Activated naive CD4-positive, alpha-beta T cell treated with anti-CD3 and anti-CD28 coated beads for 36 hours (primary cell): ENCODE data around the gene CAMK2A. TPM values are rescaled to one million over a fixed set of nuclear protein-coding genes. Genes with fewer than 3 reads are reported as not detected.

Experiments used
- CTCF ChIA-PET: fragments of 350-600 bp; sonication (Branson Sonifier 250); formaldehyde crosslinking; loops from one replicate; lab custom pipeline; 2021; ENCODE audit warnings: antibody characterized with exemption; lab: Charles Lee
- DNase-seq: peaks from one replicate; pipeline ENCODE4 v3.0.0-alpha.2; 2020
- H3K27ac Mint-ChIP-seq: one replicate; pipeline ENCODE4 v1.8.0; 2021; ENCODE audit warnings: mild to moderate bottlenecking, mixed read lengths
- H3K27me3 Mint-ChIP-seq: one replicate; pipeline ENCODE4 v1.8.0; 2021; ENCODE audit warnings: low read depth, mixed read lengths
- H3K36me3 Mint-ChIP-seq: one replicate; pipeline ENCODE4 v1.8.0; 2021; ENCODE audit warnings: low read depth, mixed read lengths
- H3K4me1 Mint-ChIP-seq: one replicate; pipeline ENCODE4 v1.8.0; 2021; ENCODE audit warnings: low read depth, mixed read lengths
- H3K4me3 Mint-ChIP-seq: one replicate; pipeline ENCODE4 v1.8.0; 2021; ENCODE audit warnings: mild to moderate bottlenecking, moderate library complexity, mixed read lengths
- H3K9me3 Mint-ChIP-seq: one replicate; pipeline ENCODE4 v1.8.0; 2021; ENCODE audit warnings: mixed read lengths
- intact Hi-C: fragments of 100-400 bp; cut with micrococcal nuclease; formaldehyde crosslinking; loops from one replicate; pipeline ENCODE4 v1.15.1; 2023
- total RNA-seq, 2 experiments: library from RNA; stranded (reverse); gene quantifications; one replicate each; pipeline ENCODE4 v1.2.3, GENCODE V29; 2021

CAMK2A gene
- total RNA-seq, 2 experiments from 2014 or later, result not detected

DNA sequence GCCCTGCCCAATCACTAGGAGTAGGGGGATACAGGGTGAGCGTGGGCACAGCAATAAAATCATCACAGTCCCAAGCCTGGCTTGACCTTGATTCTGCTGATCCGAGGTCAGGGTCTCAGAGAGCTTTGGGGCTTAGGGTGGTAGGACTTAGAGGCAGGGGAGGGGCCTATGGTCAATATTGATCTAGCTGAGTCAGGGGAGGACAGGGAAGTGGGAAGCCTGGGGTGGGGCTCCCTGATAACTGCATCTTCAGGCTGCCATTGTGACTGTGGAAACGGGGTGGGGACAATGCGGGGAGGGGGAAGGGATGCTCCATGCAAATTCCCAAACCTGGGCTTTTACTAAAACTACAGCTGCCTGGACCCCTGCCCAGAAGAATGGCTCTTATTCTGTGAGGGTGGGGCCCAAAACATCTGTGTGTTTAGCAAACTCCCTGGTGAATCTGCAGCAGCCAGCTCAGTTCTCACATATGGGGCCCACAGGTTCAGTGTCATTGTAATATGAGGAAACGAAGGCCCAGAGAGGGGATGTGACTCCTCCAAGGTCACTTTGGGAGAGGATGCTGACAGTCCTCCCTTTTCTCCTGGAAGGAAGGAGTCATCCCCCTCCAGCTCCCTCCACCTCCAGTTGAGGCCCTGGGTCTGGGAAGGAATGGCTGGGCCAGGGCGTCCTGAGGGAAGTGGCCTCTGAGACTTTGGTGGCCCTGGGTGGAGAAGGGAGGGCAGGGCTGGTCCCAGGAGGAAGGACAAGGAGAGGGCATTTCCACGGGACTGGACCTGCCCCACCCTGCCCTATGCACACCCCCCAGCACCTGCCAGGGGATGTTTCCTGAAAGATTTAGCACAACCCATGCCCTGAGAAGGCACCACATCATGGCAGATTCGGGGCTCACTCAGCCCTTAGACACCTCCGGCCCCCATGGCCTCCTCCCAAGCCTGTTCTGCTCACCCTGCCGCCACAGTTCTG lies 73.3 kb downstream of the CAMK2A start:
- no peaks in the 10 kb centered on the region for H3K36me3 Mint-ChIP-seq
- intact Hi-C loops, result loop anchor here (5.0 kb wide), 1 partner anchor 221 kb away; no protein-coding TSS in a partner anchor
- peaks cover 4% of the 10 kb centered on the region for H3K27me3 Mint-ChIP-seq
- CTCF ChIA-PET, result interaction anchor here (0.7 to 1.2 kb wide), 5 partner anchors 8 to 219 kb away, joined by 3 to 4 read pairs (median 3); no protein-coding TSS in a partner anchor
- DNase-seq, result no peak
- H3K4me1 Mint-ChIP-seq, result no peaks in the 10 kb centered on the region
- no peaks in the 10 kb centered on the region for H3K9me3 Mint-ChIP-seq
- H3K4me3 Mint-ChIP-seq, result no peak overlapping the region
- H3K27ac Mint-ChIP-seq, result no peak overlapping the region

DNA sequence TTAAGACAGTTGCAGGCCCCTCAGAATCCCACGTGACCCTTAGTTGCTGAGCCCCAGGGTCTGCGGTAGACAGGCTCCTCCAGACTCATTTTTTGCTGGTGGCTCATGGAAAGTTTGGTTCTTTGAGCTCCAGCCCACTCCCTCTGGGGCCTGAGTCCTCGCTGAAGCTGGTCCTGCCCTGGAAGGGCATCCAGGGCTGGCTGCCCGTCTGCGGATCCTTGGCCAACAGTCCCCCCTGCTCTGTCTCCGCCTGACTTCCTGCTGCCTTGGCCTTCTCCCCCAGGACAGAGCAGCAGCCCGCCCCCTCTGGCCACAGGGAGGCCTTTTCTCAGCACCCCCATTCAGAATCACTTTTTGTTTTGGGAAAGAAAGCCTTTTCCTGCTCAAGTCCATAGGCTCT lies 75.3 kb downstream of the CAMK2A start:
- intact Hi-C loops, result no loop called here
- no peaks in the 10 kb centered on the region for H3K36me3 Mint-ChIP-seq
- CTCF ChIA-PET, result interaction anchor here (0.6 to 1.5 kb wide), 4 partner anchors 39 to 322 kb away, joined by 3 to 6 read pairs (median 4); no protein-coding TSS in a partner anchor
- H3K4me1 Mint-ChIP-seq, result peaks cover 1% of the 10 kb centered on the region
- H3K27ac Mint-ChIP-seq, result no peak overlapping the region
- H3K4me3 Mint-ChIP-seq, result no peak overlapping the region
- peaks cover 4% of the 10 kb centered on the region for H3K27me3 Mint-ChIP-seq
- H3K9me3 Mint-ChIP-seq, result no peaks in the 10 kb centered on the region
- DNase-seq, result no peak

- Mint-ChIP-seq H3K9me3 (no peaks in the 10 kb centered on the region), H3K27me3 (peaks cover 7% of the 10 kb centered on the region), H3K4me1 (peaks cover 8% of the 10 kb centered on the region), H3K36me3 (no peaks in the 10 kb centered on the region), H3K4me3 (no peak overlapping the region), H3K27ac (no peak overlapping the region)
- DNase-seq, result no peak
- CTCF ChIA-PET, result interaction anchor here (1.5 kb wide), 1 partner anchor 50 kb away, joined by 6 read pairs; no protein-coding TSS in a partner anchor
- intact Hi-C loops, result no loop called here
Measured at GRCh38 chr5:150213530-150213929, 76.0 kb downstream of the CAMK2A start.

DNA sequence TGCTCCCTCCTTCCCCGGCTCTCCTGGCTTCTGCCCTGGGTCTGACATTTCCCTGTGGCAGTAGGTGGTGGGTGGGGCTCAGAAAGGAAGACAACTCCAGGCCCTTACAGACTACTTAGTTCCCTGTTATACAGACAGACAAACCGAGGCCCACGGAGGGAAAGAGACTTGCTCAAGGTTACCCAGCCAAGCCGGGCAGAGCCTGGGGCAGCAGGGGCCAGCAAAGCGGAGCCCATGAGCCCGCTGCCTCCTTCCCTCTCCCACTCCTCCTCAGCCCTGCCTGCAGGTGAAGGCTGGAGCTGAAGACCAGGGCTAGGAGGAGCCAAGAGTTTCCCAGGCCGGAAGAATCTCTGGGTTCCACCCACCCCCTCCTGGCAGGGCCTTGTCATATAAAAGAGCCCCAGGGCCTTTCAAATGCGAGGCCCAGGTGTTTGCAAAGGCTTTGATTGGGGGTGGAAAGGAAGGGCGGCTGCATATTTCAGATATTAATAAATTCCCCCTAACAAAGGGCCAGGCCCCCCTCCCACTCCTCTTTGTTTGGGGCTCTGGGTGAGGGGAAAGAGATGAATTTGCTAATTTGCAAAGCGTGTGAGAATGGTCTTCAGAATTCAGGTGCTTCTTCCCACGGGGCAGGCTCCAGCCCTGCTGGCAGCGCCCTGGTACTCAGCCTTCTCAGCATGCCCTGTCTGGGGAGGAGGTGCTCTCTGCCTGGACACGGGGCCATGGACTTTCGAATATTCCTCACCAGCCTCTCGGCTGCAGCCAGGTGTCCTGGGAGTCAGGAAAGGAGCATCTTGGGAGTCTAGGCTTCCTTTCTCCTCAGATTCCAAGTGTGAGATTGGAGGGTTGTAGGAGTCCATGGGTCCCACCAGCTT lies 78.2 kb downstream of the CAMK2A start:
- H3K27ac Mint-ChIP-seq, result no peak overlapping the region
- H3K4me1 Mint-ChIP-seq, result peaks cover 12% of the 10 kb centered on the region
- CTCF ChIA-PET, result interaction anchor here (1.0 to 1.1 kb wide), 2 partner anchors 37 to 81 kb away, joined by 3 read pairs; no protein-coding TSS in a partner anchor

GRCh38 chr5:150210644-150211043 lies 78.9 kb downstream of the CAMK2A start:
- Mint-ChIP-seq H3K36me3 (no peaks in the 10 kb centered on the region), H3K27ac (no peak overlapping the region), H3K4me3 (no peak overlapping the region), H3K9me3 (no peaks in the 10 kb centered on the region), H3K27me3 (peaks cover 8% of the 10 kb centered on the region), H3K4me1 (peaks cover 12% of the 10 kb centered on the region)
- intact Hi-C loops, result no loop called here
- CTCF ChIA-PET, result interaction anchor here (1.0 kb wide), 1 partner anchor 36 kb away, joined by 3 read pairs; no protein-coding TSS in a partner anchor
- no peak for DNase-seq

More for the DNA sequence above, 78.2 kb downstream of the CAMK2A start:
- intact Hi-C loops, result no loop called here
- no peaks in the 10 kb centered on the region for H3K9me3 Mint-ChIP-seq
- no peak for DNase-seq
- H3K36me3 Mint-ChIP-seq, result no peaks in the 10 kb centered on the region
- no peak overlapping the region for H3K4me3 Mint-ChIP-seq
- peaks cover 8% of the 10 kb centered on the region for H3K27me3 Mint-ChIP-seq

- intact Hi-C loops, result no loop called here
- Mint-ChIP-seq H3K27me3 (peaks cover 8% of the 10 kb centered on the region), H3K4me1 (peaks cover 12% of the 10 kb centered on the region), H3K27ac (no peak overlapping the region), H3K36me3 (no peaks in the 10 kb centered on the region), H3K9me3 (no peaks in the 10 kb centered on the region), H3K4me3 (no peak overlapping the region)
- CTCF ChIA-PET, result no interaction called here
- peak; percentile 38 for DNase-seq
Measured at GRCh38 chr5:150209099-150209635, 80.4 kb downstream of the CAMK2A start.

GRCh38 chr5:150208187-150209098 lies 81.1 kb downstream of the CAMK2A start:
- Mint-ChIP-seq H3K9me3 (no peaks in the 10 kb centered on the region), H3K27me3 (peaks cover 8% of the 10 kb centered on the region), H3K4me3 (no peak overlapping the region), H3K27ac (no peak overlapping the region), H3K4me1 (peaks cover 12% of the 10 kb centered on the region), H3K36me3 (no peaks in the 10 kb centered on the region)
- intact Hi-C loops, result no loop called here
- CTCF ChIA-PET, result interaction anchor here (1.0 kb wide), 2 partner anchors 8 to 82 kb away, joined by 3 to 4 read pairs; no protein-coding TSS in a partner anchor
- DNase-seq, result no peak

DNA sequence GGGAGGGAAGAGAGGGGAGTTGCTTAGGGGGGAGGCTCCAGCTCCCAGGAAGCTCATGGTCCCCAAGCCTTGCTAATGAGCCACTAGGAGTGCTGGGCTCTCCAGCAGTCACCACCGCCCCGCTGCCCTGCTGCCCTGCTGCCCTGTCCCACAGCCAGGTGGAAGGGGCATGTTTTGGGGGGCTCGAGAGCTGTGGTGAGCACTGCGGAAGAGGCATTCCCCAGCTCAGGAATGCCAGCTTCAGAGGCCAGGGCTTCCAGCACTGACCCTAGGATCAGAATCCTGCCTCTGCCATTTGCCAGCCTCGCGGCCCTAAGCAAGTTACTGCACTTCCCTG lies 82.8 kb downstream of the CAMK2A start:
- H3K27me3 Mint-ChIP-seq, result peaks cover 8% of the 10 kb centered on the region
- H3K9me3 Mint-ChIP-seq, result no peaks in the 10 kb centered on the region
- DNase-seq, result no peak
- no peak overlapping the region for H3K27ac Mint-ChIP-seq
- CTCF ChIA-PET, result no interaction called here
- peaks cover 12% of the 10 kb centered on the region for H3K4me1 Mint-ChIP-seq
- no peaks in the 10 kb centered on the region for H3K36me3 Mint-ChIP-seq
- no peak overlapping the region for H3K4me3 Mint-ChIP-seq
- intact Hi-C loops, result no loop called here

GRCh38 chr5:150206098-150206778 lies 83.3 kb downstream of the CAMK2A start:
- Mint-ChIP-seq H3K36me3 (no peaks in the 10 kb centered on the region), H3K27me3 (peaks cover 8% of the 10 kb centered on the region), H3K27ac (no peak overlapping the region), H3K4me1 (peaks cover 12% of the 10 kb centered on the region), H3K9me3 (no peaks in the 10 kb centered on the region), H3K4me3 (no peak overlapping the region)
- CTCF ChIA-PET, result no interaction called here
- intact Hi-C loops, result no loop called here
- no peak for DNase-seq

- H3K27ac Mint-ChIP-seq, result no peak overlapping the region
Measured at GRCh38 chr5:150204590-150204960, 85.0 kb downstream of the CAMK2A start.

More at GRCh38 chr5:150204590-150204960, 85.0 kb downstream of the CAMK2A start:
- DNase-seq, result no peak
- Mint-ChIP-seq H3K36me3 (no peaks in the 10 kb centered on the region), H3K27me3 (peaks cover 8% of the 10 kb centered on the region), H3K4me1 (peaks cover 12% of the 10 kb centered on the region), H3K4me3 (no peak overlapping the region), H3K9me3 (no peaks in the 10 kb centered on the region)
- CTCF ChIA-PET, result no interaction called here
- intact Hi-C loops, result no loop called here
